K562 (cell line): Measurements from ENCODE around the gene TSPAN3. TPM values are rescaled to one million over a fixed set of nuclear protein-coding genes. Genes with fewer than 3 reads are reported as not detected.
A peak's percentile ranks its signal among the peaks of the same experiment; 100 is the strongest.

ENCODE experiments used
- BCL6 ChIP-seq: fragments of 250-450 bp; sonication (Bioruptor Pico); IDR thresholded peaks from 2 replicates; pipeline ENCODE4 v1.4.0; 2020
- CBX2 ChIP-seq: fragments of 200-600 bp; sonication (generic); IDR thresholded peaks from one replicate; pipeline ENCODE4 v1.6.1; 2012; ENCODE audit warnings: mild to moderate bottlenecking, low read length, inconsistent platforms; ENCODE audit not compliant: insufficient read depth, poor library complexity, severe bottlenecking
- CC2D1A ChIP-seq: fragments of 450-650 bp; IDR thresholded peaks from 2 replicates; pipeline ENCODE4 v1.6.1; 2017; ENCODE audit warnings: mild to moderate bottlenecking
- DPF2 ChIP-seq: fragments of 450-650 bp; IDR thresholded peaks from 2 replicates; pipeline ENCODE4 v1.6.1; 2016
- HNRNPUL1 ChIP-seq: fragments of 200-400 bp; formaldehyde crosslinking; IDR thresholded peaks from 2 replicates; pipeline ENCODE4 v1.6.1; 2017; ENCODE audit warnings: low read length
- IFI16 ChIP-seq: fragments of 250-450 bp; sonication (Bioruptor Pico); IDR thresholded peaks from 2 replicates; pipeline ENCODE4 v2.1.2; 2022; ENCODE audit warnings: mild to moderate bottlenecking, inconsistent platforms
- LCOR ChIP-seq: sonication (generic); formaldehyde crosslinking; IDR thresholded peaks from 2 replicates; pipeline ENCODE4 v1.8.0; 2022; ENCODE audit warnings: mild to moderate bottlenecking, missing genetic modification reagents
- XRCC4 ChIP-seq: IDR thresholded peaks from one replicate; pipeline ENCODE4 v1.6.1; 2011; ENCODE audit not compliant: insufficient read depth, insufficient read length; ENCODE audit errors: extremely low read depth
- ZNF311 ChIP-seq: fragments of 250-450 bp; sonication (Bioruptor Pico); IDR thresholded peaks from 2 replicates; pipeline ENCODE4 v1.4.0; 2020; ENCODE audit warnings: mild to moderate bottlenecking, moderate library complexity
- polyA plus RNA-seq, 8 experiments: library from polyadenylated mRNA; depleted of rRNA in 4 of 8; stranded (reverse) in 5 of 8; unstranded in 3 of 8; fragments of >200 nt; fragmentation: Nextera tagmentation in 2 of 8; fragmentation: Illumina TruSeq in 1 of 8; extraction: Ambion mirVana in 2 of 8; extraction: Trizol in 1 of 8; gene quantifications; 2 replicates each; pipeline versions ENCODE4 v1.2.1 to v1.2.3, GENCODE V29; 2011 to 2014; ENCODE audit warnings: inconsistent platforms in 1 of 8, missing spikeins in 1 of 8
- total RNA-seq, 7 experiments: library from RNA; depleted of rRNA in 6 of 7; stranded (reverse); fragments of >200 nt in 6 of 7; fragmentation: Illumina TruSeq in 2 of 7; extraction: Trizol in 2 of 7; gene quantifications; 2 replicates each; pipeline versions ENCODE4 v1.2.1 to v1.2.3, GENCODE V29; 2011 to 2021; ENCODE audit warnings: low replicate concordance in 1 of 7
- TF ChIP-seq, protein P1 (sequence below): conservative IDR thresholded peaks from 2 replicates; pipeline ENCODE4 v1.6.1; 2011; ENCODE audit warnings: low read depth, mild to moderate bottlenecking, low read length; ENCODE audit not compliant: control insufficient read depth
- TF ChIP-seq, protein P2 (sequence below): fragments of 250-450 bp; sonication (Bioruptor Pico); IDR thresholded peaks from 2 replicates; pipeline ENCODE4 v1.5.1; 2021; ENCODE audit warnings: mild to moderate bottlenecking
- TF ChIP-seq, protein P3 (sequence below): fragments of 450-650 bp; formaldehyde crosslinking; IDR thresholded peaks from 2 replicates; pipeline ENCODE4 v1.4.0; 2022; ENCODE audit warnings: mild to moderate bottlenecking, moderate library complexity
- TF ChIP-seq, protein P4 (sequence below), 3 experiments: IDR thresholded peaks in 2 of 3; conservative IDR thresholded peaks in 1 of 3; 2 replicates each; pipeline ENCODE4 v1.5.1; 2011 to 2012; ENCODE audit warnings: low read length in 3 of 3, mild to moderate bottlenecking in 3 of 3, control low read depth in 2 of 3, improper control_type of control experiment in 1 of 3, inconsistent platforms in 1 of 3, low read depth in 1 of 3, mixed read lengths in 1 of 3, moderate library complexity in 1 of 3; ENCODE audit not compliant: insufficient read depth in 2 of 3

Gene TSPAN3
- total and polyA plus RNA-seq, 9 of the 15 experiments (the other 6 are each of a cell fraction or from before 2014, with no cell fraction given): 14.3 to 144 (median 71.1) TPM

DNA sequence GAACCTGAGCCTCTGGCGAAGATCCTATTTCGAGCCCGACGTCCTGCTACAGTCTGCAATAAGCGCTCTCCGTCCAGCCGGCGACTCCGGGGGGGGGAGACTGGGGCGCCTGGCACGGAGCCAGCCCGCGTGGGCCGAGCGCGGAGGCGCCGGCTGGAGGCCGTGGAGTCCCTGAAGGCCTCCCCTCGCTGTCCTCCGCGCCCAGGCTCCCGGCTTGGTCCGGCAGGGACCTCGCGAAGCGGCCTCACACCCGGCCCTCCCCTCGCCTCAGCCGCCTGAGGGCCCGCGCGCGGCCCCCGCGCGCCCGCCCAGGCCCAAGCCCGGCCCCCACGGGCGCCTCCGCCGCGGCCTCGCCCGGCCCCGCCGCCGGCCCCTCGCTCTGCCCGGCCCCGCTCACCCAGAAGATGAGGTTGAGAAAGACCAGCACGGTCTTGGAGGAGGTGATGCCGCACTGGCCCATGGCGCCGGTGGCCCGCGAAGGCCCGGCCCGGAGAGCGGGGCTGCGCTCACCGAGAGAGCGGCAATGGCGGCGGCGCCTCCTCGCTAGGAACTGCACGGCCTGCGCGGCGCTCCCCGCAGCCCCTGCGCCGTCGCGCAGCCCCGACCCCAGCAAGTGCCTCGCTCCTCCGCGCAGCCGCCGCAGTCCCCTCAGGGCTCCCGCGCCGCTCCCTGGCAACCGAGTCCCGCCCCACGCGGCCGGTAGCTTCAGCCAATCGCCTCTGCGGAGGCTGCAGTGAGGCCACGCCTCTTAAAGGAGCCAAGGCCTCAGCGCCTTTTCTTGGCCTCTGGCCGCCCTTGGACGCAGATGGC lies at the start of gene TSPAN3 (continued):
- TF ChIP-seq IFI16: no peak
- TF ChIP-seq LCOR (CRISPR knock-in tag): 0 out of 2 replicates have a peak, but pooled peaks have one; percentile 28
- no peak for TF ChIP-seq CBX2
- TF ChIP-seq, protein P1, sequence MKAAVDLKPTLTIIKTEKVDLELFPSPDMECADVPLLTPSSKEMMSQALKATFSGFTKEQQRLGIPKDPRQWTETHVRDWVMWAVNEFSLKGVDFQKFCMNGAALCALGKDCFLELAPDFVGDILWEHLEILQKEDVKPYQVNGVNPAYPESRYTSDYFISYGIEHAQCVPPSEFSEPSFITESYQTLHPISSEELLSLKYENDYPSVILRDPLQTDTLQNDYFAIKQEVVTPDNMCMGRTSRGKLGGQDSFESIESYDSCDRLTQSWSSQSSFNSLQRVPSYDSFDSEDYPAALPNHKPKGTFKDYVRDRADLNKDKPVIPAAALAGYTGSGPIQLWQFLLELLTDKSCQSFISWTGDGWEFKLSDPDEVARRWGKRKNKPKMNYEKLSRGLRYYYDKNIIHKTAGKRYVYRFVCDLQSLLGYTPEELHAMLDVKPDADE: 0 out of 2 replicates have a peak, but pooled peaks have one; percentile 59
- no peak for TF ChIP-seq DPF2
- no peak for TF ChIP-seq XRCC4
- TF ChIP-seq HNRNPUL1: no peak
- no peak for TF ChIP-seq ZNF311 (CRISPR knock-in tag)
- TF ChIP-seq, protein P2, sequence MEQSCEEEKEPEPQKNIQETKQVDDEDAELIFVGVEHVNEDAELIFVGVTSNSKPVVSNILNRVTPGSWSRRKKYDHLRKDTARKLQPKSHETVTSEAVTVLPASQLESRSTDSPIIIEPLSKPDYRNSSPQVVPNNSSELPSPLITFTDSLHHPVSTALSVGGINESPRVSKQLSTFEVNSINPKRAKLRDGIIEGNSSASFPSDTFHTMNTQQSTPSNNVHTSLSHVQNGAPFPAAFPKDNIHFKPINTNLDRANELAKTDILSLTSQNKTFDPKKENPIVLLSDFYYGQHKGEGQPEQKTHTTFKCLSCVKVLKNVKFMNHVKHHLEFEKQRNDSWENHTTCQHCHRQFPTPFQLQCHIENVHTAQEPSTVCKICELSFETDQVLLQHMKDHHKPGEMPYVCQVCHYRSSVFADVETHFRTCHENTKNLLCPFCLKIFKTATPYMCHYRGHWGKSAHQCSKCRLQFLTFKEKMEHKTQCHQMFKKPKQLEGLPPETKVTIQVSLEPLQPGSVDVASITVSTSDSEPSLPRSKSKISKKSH (CRISPR knock-in tag): no peak
- TF ChIP-seq BCL6: no peak
- TF ChIP-seq CC2D1A: no peak
- TF ChIP-seq, protein P3, sequence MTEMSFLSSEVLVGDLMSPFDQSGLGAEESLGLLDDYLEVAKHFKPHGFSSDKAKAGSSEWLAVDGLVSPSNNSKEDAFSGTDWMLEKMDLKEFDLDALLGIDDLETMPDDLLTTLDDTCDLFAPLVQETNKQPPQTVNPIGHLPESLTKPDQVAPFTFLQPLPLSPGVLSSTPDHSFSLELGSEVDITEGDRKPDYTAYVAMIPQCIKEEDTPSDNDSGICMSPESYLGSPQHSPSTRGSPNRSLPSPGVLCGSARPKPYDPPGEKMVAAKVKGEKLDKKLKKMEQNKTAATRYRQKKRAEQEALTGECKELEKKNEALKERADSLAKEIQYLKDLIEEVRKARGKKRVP: no peak
- TF ChIP-seq, protein P4, sequence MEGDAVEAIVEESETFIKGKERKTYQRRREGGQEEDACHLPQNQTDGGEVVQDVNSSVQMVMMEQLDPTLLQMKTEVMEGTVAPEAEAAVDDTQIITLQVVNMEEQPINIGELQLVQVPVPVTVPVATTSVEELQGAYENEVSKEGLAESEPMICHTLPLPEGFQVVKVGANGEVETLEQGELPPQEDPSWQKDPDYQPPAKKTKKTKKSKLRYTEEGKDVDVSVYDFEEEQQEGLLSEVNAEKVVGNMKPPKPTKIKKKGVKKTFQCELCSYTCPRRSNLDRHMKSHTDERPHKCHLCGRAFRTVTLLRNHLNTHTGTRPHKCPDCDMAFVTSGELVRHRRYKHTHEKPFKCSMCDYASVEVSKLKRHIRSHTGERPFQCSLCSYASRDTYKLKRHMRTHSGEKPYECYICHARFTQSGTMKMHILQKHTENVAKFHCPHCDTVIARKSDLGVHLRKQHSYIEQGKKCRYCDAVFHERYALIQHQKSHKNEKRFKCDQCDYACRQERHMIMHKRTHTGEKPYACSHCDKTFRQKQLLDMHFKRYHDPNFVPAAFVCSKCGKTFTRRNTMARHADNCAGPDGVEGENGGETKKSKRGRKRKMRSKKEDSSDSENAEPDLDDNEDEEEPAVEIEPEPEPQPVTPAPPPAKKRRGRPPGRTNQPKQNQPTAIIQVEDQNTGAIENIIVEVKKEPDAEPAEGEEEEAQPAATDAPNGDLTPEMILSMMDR (IDR thresholded peaks at IDR 0.05 in 2 of 3, conservative IDR thresholded peaks at IDR 0.05 in 1 of 3; ENCODE audit: insufficient read depth in 2 of 3, low read depth in 1 of 3, low read length in 3 of 3): no peak
